Measurements from ENCODE around the gene ZNF595.
"Not testable (repeated sequence)": the region's sequence is repeated elsewhere in the genome, so short reads cannot be mapped to it uniquely, and the experiment has no call there.

ZNF595 gene

DNA sequence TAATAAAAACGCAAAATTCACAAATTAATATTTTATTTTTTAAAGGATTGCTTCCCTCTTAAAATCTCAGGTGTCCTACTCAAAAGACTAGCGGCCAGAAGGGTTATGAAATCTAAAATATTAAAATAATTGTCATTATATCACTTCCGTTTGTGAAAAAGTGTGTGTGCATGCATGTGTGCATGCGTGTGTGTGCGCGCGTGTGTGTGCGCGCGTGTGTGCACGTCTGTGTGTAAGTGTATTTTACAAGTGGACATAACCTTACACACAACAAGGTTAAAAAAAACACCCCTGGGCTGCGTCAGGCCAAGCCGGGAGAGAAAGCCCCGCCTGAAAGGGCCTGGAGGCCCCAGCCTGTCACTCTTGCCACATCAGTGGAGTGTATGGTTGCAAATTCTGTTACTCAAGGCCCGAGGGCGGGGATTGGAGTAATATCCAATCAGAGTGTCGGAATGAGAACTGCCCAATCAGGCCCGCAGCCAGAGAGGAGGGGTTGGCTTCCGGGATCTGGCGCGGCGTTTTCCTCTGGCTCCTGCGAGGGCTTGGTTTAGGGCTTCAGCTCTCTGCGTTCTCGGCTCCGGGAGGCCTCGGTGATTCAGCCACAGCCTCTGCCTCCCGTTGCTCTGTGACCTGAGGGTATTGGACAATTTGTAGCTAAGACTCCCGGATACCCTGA, at the start of gene ZNF595:
ZNF595 (plus strand) TSS at position 518 of the 676 bp plus-strand sequence. CDS start 168 bp downstream, outside the sequence.
- not testable (repeated sequence) for DNase-seq (ENCODE audit: low read depth)

- not testable (repeated sequence) for DNase-seq (ENCODE audit: low read depth)
Measured at GRCh38 chr4:9937-10870, 42.9 kb upstream of the ZNF595 start.

DNA sequence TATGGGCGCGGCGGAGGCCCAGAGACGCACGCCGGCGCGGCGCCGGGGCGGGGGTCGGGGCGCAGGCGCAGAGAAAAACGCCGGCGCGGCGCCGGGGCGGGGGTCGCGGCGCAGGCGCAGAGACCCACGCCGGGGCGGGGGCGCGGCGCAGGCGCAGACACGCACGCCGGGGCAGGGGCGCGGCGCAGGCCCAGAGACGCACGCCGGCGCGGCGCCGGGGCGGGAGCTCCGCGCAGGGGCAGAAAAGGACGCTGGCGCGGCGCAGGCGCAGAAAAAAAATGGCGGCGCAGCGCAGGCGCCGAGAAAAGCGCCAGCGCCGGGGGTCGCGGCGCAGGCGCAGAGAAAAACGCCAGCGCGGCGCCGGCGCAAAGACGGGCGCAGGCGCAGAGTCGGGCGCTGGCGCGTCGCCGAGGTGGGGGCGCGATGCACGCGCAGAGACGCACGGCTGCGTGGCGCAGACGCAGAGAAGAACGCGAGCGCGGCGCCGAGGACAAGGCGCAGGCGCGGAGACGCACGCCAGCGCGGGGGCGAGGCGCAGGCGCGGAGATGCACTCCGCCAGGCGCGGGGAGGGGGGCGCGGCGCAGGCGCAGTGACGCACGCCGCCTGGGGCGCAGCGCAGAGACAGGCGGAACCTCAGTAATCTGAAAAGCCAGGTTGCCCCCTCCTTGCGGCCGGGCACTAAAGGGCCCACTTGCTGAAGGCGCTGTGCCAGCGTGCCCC, 41.9 kb upstream of the ZNF595 start:
- not testable (repeated sequence) for DNase-seq (ENCODE audit: low read depth)

GRCh38 chr4:11816-12417, 41.2 kb upstream of the ZNF595 start:
- DNase-seq (ENCODE audit: low read depth): peak; percentile 33

- DNase-seq (ENCODE audit: low read depth): not testable (repeated sequence)
Measured at GRCh38 chr4:18128-18527, 35.0 kb upstream of the ZNF595 start.

DNA sequence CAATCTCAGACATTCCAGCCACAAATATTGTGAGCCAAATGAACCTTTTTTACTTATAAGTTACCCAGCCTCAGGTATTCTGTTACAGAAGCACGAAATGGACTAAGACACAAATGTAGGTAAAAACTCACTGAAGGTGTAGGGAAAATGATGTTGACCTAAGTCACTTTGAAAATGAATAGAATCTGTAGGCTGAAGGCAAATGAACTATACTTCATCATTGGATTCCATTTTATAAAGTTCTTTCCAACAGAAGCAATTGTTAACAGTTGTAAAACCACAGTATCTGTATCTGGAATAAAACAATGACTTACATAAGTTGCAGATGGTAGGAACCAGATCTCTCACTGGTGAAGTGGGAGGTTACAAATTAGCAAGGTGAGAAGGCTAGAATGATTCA, 34.5 kb upstream of the ZNF595 start:
- not testable (repeated sequence) for DNase-seq (ENCODE audit: low read depth)

- DNase-seq (ENCODE audit: low read depth): not testable (repeated sequence)
Measured at GRCh38 chr4:22882-23281, 30.2 kb upstream of the ZNF595 start.

- not testable (repeated sequence) for DNase-seq (ENCODE audit: low read depth)
Measured at GRCh38 chr4:24359-24758, 28.8 kb upstream of the ZNF595 start.

DNA sequence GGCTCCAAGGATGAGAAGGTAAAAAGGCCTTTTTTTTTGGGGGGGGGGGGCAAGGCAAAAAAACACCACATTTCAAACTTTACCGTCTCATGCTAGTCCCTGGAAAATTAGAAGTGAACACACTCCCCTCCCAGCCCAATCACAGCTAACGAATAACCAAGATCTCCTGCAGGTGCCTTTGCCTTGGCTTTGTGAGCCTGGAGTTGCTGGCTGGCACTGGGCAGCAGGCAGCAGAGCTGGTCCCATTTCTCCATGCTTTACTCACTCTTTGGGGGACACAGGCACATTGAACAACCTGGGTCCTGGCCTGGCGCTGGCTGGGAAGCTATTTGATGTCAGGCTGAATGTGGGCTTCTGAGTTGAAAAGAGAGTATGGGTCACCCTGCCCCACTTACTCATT, 25.6 kb upstream of the ZNF595 start:
- DNase-seq (ENCODE audit: low read depth): not testable (repeated sequence)

GRCh38 chr4:28767-29542, 24.2 kb upstream of the ZNF595 start:
- not testable (repeated sequence) for DNase-seq (ENCODE audit: low read depth)

- DNase-seq (ENCODE audit: low read depth): not testable (repeated sequence)
Measured at GRCh38 chr4:33314-33713, 19.8 kb upstream of the ZNF595 start.

GRCh38 chr4:36559-37415, 16.3 kb upstream of the ZNF595 start:
- not testable (repeated sequence) for DNase-seq (ENCODE audit: low read depth)

- DNase-seq (ENCODE audit: low read depth): not testable (repeated sequence)
Measured at GRCh38 chr4:38202-38601, 14.9 kb upstream of the ZNF595 start.

GRCh38 chr4:43375-43774, 9.7 kb upstream of the ZNF595 start:
- DNase-seq (ENCODE audit: low read depth): not testable (repeated sequence)

DNA sequence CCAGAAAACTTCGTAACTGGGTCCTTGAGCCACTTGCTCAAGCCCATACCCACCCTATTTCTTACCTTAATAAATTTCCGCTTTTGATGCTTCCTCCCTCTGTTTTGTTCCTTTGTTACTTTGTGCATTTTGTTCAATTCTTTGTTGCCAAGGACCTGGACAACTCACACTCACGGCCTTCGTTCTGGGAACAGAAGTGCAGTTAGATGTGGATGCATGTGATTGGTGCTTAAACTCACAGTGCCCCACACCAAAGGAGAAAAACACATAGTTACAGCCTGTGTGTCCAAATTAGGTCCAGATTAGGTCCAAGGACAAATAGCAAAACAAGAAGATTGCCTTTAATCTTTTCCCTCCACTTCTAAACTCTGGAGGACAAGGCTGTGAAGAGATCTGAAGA, 1.9 kb upstream of the ZNF595 start:
- DNase-seq (ENCODE audit: low read depth): not testable (repeated sequence)

DNA sequence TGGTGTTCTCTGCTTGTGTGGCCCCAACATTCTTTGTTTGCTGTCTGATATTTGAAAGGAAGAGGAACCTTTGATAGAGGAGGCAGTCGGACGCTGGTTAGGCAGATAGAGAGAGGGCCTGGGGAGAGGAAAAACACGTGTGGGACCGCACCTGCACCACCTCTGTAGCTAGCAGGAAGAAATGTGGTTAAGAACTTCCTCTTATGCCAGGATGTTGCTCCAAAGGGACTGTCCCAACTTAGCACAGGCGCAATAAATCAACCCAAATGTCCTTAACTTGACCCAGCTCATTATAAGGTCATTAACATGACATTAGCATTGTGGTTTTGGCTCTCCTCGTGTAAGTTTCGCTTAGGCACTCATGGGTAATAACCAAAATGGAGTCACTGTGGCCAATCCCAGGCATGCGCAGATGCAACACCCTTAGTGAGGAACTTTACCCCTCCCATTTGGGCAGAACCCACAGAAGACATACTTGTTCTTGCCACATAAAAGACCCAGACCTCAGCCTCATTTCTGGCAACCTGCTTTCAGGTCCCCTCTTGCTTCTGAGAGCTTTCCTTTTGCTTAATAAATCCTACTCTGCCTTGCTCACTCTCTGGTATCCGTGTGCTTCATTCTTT, 1.4 kb upstream of the ZNF595 start:
- DNase-seq (ENCODE audit: low read depth): not testable (repeated sequence)

GRCh38 chr4:53521-53920, 400 bp downstream of the ZNF595 start:
- not testable (repeated sequence) for DNase-seq (ENCODE audit: low read depth)

- not testable (repeated sequence) for DNase-seq (ENCODE audit: low read depth)
Measured at GRCh38 chr4:64733-65132, 11.6 kb downstream of the ZNF595 start.

DNA sequence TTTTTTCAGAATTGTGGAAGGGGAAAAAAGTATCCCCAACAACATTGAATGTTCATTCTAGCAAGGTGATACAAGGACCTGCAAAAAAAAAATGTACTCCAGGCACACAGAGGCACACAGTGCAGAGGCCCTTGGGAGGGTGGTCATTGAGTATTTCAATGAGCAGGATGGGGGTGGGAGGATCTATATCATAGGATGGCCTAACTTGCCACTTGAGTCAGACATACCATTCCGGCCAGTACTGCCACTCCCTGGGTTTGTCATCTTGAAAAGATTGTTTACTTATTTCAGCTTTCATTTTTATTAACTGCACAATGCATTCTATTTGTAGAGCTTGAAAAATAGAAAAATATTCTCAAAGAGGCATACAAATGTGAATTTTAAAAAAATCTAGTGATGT, 18.7 kb downstream of the ZNF595 start:
- no peak for DNase-seq (ENCODE audit: low read depth)

DNA sequence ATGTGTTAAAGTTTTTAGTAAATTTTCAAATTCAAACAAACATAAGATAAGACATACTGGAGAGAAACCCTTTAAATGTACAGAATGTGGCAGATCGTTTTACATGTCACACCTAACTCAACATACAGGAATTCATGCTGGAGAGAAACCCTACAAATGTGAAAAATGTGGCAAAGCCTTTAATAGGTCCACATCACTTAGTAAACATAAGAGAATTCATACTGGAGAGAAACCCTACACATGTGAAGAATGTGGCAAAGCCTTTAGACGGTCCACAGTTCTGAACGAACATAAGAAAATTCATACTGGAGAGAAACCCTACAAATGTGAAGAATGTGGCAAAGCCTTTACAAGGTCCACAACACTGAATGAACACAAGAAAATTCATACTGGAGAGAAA, 32.8 kb downstream of the ZNF595 start:
- no peak for DNase-seq (ENCODE audit: low read depth)

All from activated T-cell treated with anti-CD3 and anti-CD28 coated beads for 48 hours (primary cell).